HG03135 (cell line): ENCODE data around the gene GRIA4.
"Not testable (repeated sequence)": the region's sequence is repeated elsewhere in the genome, so short reads cannot be mapped to it uniquely, and the experiment has no call there.

Experiments used
- ATAC-seq: cut with Tn5 transposase; IDR thresholded peaks from one replicate; pipeline ENCODE4 v1.9.1; 2021; ENCODE audit warnings: mild to moderate bottlenecking, moderate library complexity; ENCODE audit not compliant: unreplicated experiment

GRIA4 gene

GRCh38 chr11:105979997-105980703 is 370.3 kb downstream of the GRIA4 start:
- ATAC-seq, result no peak

DNA sequence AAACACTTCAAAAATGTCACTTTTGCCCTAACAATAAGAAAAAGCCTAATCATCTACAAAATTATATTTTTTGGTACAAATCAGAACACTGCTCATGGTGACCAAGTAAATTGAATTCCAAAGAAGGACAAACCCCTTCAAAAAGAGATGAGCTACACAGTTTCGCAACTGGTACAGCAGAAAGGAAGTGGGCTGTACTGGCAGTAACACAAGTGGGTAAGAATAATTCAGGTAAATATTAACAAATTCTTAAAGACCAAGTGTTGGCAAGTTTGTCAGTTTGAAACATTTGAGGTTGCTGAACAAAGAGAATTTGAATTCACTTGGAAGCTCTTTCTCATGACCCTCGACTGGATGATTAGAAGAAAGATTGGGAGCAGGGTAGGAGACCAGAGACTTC is 376.7 kb downstream of the GRIA4 start:
- ATAC-seq, result no peak

DNA sequence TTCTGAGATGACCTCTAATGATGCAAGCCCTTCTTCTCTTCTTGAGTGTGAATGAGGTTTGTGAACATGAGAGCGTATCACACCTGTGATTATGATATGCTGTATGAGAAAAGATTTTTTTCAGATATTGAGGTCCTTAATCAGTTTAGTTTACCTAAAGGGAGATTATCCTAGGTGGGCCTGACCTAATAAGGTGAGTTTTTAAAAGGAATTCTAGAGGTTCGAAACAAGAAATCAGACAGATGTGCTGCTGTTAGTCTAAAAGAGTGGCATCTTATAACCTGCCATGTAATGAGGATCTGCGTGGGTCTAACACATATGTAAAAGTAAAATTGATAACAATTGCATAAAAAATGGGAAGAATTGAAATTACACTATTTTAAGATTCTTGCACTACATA is 378.3 kb downstream of the GRIA4 start:
- ATAC-seq, result no peak

DNA sequence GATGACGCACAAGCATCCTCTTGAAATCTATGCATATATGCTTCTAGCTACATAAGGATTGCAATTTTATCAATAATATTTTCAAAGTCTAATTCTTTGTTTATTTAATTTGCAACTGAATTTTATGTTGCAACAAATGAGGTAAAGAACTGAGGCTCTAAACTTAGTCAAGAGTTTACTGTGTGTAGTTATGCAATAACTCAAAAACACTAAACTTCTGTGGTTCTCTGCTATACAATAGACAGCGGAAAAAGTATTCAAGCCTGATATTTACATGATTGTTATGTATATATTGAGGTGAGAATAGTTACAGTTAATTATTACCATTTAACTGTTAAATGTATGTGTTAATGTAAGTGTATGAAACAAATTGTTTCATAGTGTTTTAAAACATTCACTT is 379.3 kb downstream of the GRIA4 start:
- no peak for ATAC-seq

DNA sequence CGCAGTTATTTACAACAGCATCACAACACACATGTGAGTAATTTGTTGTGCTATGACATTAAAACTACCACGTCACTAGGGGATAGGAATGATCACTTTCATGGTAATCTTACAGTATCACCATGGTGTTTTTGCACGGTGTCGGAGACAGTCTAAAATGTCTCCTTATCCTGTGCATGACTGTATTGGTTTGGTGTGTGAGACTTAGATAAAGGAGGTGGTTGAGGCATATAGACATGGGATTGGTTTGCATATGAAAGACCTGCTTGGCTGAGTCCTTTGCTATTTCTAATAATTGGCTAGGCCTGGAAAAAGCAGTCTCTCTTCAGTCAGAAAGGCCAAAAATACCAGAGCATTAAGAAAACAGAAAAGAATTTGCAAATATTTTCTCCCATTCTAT is 382.0 kb downstream of the GRIA4 start:
- no peak for ATAC-seq

DNA sequence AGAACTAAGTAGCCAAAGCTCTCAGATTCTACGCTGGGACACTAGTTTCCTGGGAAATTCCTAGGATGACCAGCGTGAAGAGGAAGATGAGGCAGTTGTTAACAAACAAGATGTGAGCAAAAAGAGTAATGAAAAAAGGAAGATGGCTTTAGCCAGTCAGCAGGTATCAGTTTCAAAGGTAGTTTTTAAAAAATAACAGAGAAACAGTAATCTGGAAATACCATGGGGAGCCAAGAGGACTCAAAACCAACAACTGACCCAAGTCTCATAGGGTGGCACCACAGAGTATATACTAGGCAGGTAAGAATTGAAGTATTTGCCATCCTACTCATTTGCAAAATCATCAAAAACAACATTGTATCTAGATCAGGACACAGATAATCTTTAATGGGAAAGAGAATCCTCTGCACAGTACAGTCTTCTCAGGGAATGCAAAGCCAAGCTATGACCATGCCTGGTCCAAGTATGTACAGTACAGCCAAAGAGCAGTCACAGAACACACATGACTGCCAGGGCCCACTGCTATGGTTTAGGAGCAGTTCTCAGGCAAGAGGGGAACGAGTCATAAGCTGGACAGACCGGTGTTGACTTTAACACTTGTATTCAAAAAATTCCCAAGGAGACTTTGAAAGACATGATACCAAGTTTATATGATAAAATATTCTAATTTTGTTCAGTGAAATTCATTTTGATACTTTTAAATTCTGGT is 391.6 kb downstream of the GRIA4 start:
- ATAC-seq, result no peak

DNA sequence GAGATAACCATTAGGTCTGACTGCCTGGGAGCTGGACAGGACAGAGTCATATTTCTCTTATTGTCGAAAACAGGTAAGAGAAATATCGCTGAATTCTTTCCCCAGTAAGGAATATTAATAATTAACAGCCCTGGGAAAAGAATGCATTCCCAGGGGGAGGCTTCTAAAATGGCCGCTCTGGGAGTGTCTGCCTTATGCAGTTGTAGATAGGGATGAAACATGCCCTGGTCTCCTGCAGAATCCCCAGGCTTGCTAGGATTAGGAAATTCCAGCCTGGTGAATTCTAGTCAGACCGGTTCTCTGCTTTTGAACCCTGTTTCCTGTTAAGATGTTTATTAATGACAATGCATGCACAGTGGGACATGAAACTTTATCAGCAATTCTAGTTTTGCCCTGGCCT is 393.2 kb downstream of the GRIA4 start:
- not testable (repeated sequence) for ATAC-seq

DNA sequence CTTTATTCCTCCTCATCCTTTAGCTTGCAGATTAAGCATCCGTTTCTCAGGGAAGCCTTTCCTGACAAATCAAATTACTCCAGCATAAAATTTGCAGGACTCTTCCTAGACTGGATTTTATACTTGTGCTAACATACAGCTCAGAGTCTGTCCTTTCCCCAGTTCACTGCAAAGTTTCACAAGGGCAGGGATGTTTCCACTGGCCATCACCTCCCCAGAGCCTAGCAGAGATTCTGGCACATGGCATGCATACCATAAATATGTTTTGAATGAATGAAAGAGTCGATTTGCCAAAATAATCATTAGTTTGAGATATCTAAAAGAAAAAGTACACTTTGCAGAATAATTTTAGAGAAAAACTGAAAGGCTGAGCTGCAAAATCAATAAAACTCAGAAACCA is 401.6 kb downstream of the GRIA4 start:
- ATAC-seq, result no peak

DNA sequence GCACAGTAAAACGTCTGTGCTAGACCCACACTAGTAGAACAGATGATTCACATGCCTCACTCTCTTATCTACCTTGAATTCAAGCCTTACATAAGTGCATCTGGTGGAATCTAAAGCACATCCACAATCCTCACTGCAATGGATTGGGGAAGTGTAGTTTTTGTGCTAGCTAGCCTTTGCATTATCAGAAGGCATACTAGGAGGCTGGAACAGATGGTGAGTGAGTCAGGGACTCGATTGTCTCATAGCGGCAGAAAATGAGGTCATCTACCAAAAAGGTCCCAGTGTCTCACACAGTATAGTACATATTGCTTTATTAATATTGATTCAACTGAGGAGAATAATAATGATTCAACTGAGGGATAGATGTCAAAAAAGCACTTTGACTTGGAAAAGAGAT is 402.9 kb downstream of the GRIA4 start:
- no peak for ATAC-seq

DNA sequence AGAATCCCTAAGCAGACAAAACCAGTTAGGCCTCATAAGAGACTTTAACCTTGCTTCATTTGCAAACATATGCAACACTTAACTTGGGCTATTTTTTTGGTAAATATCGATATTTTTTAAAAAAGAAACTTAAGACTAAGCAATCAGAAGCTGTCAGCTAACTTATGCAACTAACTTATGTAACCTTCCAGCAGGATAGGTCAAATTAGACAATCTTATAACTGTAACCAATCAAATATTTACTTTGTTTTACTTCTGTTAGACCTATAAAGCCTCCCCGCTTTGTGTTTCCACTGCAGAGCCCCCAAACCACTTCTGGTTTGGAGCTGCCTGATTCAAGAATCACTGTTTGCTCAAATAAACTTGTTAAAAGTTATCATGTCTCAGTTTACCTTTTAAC is 404.2 kb downstream of the GRIA4 start:
- ATAC-seq, result no peak

DNA sequence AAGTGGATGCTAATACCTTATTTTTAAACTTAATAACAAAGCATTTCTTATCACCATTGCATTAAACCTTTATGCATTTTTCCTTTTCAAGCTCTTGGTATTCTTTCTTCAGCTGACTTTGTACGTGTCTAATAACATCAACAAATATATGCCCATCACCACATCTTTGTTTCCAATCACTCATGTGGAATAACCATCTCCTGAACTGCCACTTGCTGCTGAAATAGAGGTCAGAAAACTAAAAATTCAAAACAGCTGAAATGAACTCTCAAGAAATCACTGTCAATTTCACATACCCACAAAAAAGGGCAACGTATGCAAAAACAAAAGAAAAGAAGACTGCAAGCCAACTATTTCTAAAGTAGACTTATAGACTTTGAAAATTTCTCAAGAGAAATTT is 404.7 kb downstream of the GRIA4 start:
- no peak for ATAC-seq

- ATAC-seq, result no peak
Measured at GRCh38 chr11:106015066-106015465, 405.2 kb downstream of the GRIA4 start.

- no peak for ATAC-seq
Measured at GRCh38 chr11:106017093-106017492, 407.2 kb downstream of the GRIA4 start.

DNA sequence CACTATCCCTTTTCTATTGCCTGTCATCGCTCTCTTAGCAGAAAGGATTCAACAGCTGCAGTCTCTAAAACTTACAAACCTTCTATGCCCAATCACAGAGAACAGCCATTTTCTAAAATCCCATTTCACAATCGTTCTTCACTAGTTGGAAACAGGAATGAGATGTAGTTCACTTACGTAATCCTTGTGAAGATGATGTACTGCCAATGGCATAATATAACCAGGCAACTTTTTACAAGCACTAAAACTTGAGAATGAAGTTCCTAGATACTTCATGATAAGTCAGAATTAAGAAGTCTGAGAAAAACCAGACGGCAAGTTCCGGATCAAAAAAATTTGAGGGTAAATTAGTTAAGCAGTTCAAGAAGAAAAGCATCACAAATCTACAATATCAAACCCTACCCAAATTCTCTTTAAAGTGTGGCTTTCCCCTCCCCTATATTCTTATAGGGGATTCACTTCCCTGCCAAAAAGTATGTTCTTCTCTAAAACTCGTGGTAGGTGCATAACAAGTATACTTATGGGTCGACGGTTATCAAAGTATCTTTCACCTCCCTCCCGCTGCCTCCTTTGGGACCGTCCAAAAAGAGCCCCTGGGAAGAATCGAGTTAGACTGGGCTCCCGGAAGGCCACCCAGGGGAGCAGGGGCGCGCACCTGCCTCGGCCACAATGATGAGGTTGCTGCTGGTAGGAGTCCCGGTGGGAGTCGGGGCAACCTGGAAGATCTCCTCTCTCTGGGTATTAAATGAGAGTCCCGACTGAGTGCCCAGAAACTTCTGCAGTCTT is 411.5 kb downstream of the GRIA4 start:
- no peak for ATAC-seq

DNA sequence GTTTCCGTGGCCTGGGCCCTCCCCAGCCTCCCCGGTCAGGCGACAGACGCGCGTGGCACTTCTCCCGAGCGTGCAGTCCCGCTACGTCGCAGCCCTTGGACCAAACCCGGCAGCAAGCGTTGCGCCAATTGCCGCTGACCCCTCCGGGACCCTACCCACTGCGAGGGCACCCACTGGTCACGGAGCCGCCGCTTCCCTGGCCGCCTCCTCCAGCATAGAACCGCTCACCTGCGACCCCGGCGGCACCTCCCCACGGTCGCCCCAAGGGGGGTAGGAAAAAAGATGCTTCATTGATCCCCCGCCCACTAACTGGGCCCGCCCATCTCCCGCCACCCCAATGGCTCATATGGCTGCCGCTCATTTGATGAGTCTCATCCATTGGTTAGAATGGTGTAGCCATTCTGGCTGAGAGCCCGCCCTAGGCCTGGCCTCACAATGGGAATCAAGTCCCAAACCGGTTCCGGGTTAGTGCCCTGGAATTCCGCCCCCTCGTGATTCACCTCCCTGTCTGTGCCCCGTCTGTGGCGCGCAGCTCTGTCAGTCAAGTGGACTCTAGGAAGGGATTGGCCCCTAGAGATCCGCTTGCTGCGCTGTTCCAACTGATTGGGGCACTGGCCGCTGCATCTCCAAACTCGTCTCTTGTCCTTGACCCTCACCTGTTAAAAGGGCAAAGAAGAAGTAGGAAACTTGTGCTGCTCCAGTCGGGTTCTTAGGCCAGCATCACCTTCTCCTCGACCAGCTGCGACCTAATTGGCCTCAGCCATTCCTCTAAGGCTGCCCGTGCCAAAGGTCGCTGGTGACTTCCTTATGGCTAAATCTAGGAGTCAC is 412.3 kb downstream of the GRIA4 start, which contains the start of gene MSANTD4:
Gene MSANTD4 (minus strand): TSS at position 274 of the 828 bp plus-strand sequence. CDS start 11,323 bp downstream, outside the sequence.
- ATAC-seq, result peak; percentile 99

- no peak for ATAC-seq
Measured at GRCh38 chr11:106022795-106023275, 413.0 kb downstream of the GRIA4 start.

DNA sequence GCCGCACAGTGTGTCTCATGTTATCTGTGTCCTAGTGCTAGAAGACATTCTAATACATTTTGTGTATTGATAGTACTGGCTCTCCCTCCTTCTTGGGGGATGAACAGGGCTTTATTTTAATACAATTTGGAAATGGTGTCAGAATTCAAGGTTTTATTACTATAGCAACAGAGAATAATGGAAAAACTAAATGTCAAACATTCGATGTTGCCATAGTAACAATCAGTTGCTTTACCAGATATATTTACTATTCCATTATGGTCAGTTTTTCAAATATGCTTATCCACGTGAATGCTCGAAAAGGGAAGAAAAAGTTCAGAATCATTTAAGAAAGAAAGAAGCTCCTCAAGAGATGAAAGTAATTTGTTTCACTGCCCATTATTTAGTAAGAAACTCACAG is 420.7 kb downstream of the GRIA4 start:
- ATAC-seq, result no peak

DNA sequence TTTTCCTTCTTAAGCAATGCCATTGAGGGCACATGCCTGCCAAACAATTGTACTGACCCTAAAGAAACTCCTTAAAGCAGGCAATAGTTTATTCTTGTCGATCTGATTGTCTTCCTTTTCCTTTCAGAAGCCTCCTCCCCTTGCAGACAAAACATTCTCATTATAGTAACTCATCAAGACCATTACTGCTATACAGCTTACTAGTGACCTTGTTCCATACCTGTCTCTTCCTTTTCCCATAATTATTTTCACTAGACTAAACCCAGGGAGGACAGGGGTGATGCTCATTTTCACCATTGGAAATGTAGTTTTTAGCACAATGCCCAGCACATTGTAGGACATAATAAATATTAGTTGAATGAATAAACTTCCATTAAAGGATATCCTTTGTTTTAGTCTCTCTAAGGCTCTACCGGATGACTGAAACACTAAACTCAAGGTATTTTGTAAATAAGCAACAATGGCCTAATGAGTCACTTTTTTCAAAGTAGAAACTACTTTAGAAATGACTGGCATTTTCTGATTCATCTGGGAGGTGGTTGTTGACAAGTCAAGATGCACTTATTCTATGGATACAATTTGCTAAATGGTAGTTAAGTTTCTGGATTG is 421.4 kb downstream of the GRIA4 start:
- no peak for ATAC-seq
